Trophoblast cell (in vitro differentiated cells and primary cell): ENCODE results near the gene RSKR.
A peak's percentile ranks its signal among the peaks of the same experiment; 100 is the strongest.
"Not testable (repeated sequence)": the region's sequence is repeated elsewhere in the genome, so short reads cannot be mapped to it uniquely, and the experiment has no call there.

Source experiments
- DNase-seq, 2 donors: peaks; one replicate each; pipeline ENCODE4 v3.0.0-alpha.2; 2016
- H2AFZ ChIP-seq: 2 replicates; pipeline ENCODE4 v1.6.1; 2013; ENCODE audit warnings: low read length, moderate library complexity, mild to moderate bottlenecking; ENCODE audit not compliant: insufficient read depth, poor library complexity
- H2AK5ac ChIP-seq: 2 replicates; pipeline ENCODE4 v1.6.1; 2013; ENCODE audit warnings: mild to moderate bottlenecking, low read length
- H2BK120ac ChIP-seq: 2 replicates; pipeline ENCODE4 v1.6.1; 2013; ENCODE audit warnings: low read length, mild to moderate bottlenecking, moderate library complexity; ENCODE audit not compliant: insufficient read depth, poor library complexity
- H2BK12ac ChIP-seq: 2 replicates; pipeline ENCODE4 v1.6.1; 2013; ENCODE audit warnings: mild to moderate bottlenecking, low read length, moderate library complexity
- H2BK5ac ChIP-seq: 2 replicates; pipeline ENCODE4 v1.6.1; 2013; ENCODE audit warnings: low read length, low read depth, moderate library complexity, mild to moderate bottlenecking; ENCODE audit not compliant: poor library complexity
- H3K14ac ChIP-seq: 2 replicates; pipeline ENCODE4 v1.6.1; 2013; ENCODE audit warnings: mild to moderate bottlenecking, low read length
- H3K18ac ChIP-seq: 2 replicates; pipeline ENCODE4 v1.6.1; 2013; ENCODE audit warnings: mild to moderate bottlenecking, low read length
- H3K23ac ChIP-seq: 2 replicates; pipeline ENCODE4 v1.6.1; 2013; ENCODE audit warnings: low read length
- H3K27ac ChIP-seq: 2 replicates; pipeline ENCODE4 v1.5.1; 2013; ENCODE audit warnings: low read depth, mild to moderate bottlenecking, inconsistent platforms, low read length, moderate library complexity
- H3K27me3 ChIP-seq: 2 replicates; pipeline ENCODE4 v1.6.1; 2013; ENCODE audit warnings: inconsistent platforms, mild to moderate bottlenecking, low read length, moderate library complexity; ENCODE audit not compliant: insufficient read depth
- H3K36me3 ChIP-seq, 2 experiments: 1 replicate in 1 of 2; 2 replicates in 1 of 2; pipeline ENCODE4 v1.6.1; 2013; ENCODE audit warnings: low read length in 2 of 2, mild to moderate bottlenecking in 2 of 2, moderate library complexity in 1 of 2; ENCODE audit not compliant: insufficient read depth in 2 of 2, control insufficient read depth in 1 of 2
- H3K4ac ChIP-seq: 2 replicates; pipeline ENCODE4 v1.6.1; 2013; ENCODE audit warnings: low read depth, mild to moderate bottlenecking, low read length, moderate library complexity
- H3K4me1 ChIP-seq, 2 experiments: 1 replicate in 1 of 2; 2 replicates in 1 of 2; pipeline ENCODE4 v1.6.1; 2013; ENCODE audit warnings: low read length in 2 of 2, mild to moderate bottlenecking in 2 of 2, moderate library complexity in 1 of 2; ENCODE audit not compliant: insufficient read depth in 2 of 2, control insufficient read depth in 1 of 2
- H3K4me2 ChIP-seq: 2 replicates; pipeline ENCODE4 v1.6.1; 2013; ENCODE audit warnings: inconsistent platforms, mild to moderate bottlenecking, low read length, moderate library complexity
- H3K4me3 ChIP-seq: 2 replicates; pipeline ENCODE4 v1.5.1; 2013; ENCODE audit warnings: mild to moderate bottlenecking, low read depth, low read length, inconsistent platforms
- H3K79me1 ChIP-seq: one replicate; pipeline ENCODE4 v1.6.1; 2013; ENCODE audit warnings: low read length
- H3K79me2 ChIP-seq: 2 replicates; pipeline ENCODE4 v1.6.1; 2013; ENCODE audit warnings: low read length, mild to moderate bottlenecking; ENCODE audit not compliant: control insufficient read depth, insufficient read depth, poor library complexity
- H3K9ac ChIP-seq: 2 replicates; pipeline ENCODE4 v1.6.1; 2013; ENCODE audit warnings: mild to moderate bottlenecking, low read length
- H3K9me3 ChIP-seq: 2 replicates; pipeline ENCODE4 v1.6.1; 2013; ENCODE audit warnings: low read depth, mild to moderate bottlenecking, control low read depth, inconsistent platforms, low read length; ENCODE audit not compliant: insufficient read depth
- H4K12ac ChIP-seq: 2 replicates; pipeline ENCODE4 v1.6.1; 2013; ENCODE audit warnings: low read depth, mild to moderate bottlenecking, low read length, moderate library complexity
- H4K8ac ChIP-seq: 2 replicates; pipeline ENCODE4 v1.6.1; 2013; ENCODE audit warnings: low read depth, mild to moderate bottlenecking, low read length, moderate library complexity
- H4K91ac ChIP-seq: one replicate; pipeline ENCODE4 v1.6.1; 2013; ENCODE audit warnings: low read depth, mild to moderate bottlenecking, low read length, moderate library complexity
- WGBS: extraction: QIAGEN DNeasy Blood & Tissue Kit; methylation state at CpG from one replicate; pipeline ENCODE4 v1.1.7; 2013; ENCODE audit warnings: missing lambda C conversion rate; ENCODE audit not compliant: insufficient read length, insufficient coverage; ENCODE audit errors: extremely low coverage; 5-methylcytosine and 5-hydroxymethylcytosine counted together

Gene RSKR

DNA sequence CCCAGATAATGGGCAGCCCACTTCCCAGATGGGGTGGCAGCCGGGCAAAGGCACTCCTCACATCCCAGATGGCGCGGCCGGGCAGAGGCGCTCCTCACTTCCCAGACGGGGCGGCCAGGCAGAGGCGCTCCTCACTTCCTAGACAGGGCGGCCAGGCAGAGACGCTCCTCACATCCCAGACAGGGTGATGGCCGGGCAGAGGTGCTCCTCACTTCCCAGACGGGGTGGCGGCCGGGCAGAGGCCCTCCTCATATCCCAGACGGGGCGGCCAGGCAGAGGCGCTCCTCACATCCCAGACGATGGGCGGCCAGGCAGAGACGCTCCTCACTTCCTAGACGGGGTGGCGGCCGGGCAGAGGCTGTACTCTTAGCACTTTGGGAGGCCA lies 45.5 kb upstream of the RSKR start:
- not testable (repeated sequence) for H2AFZ ChIP-seq, H3K27me3 ChIP-seq, H4K91ac ChIP-seq, H4K8ac ChIP-seq, H3K9ac ChIP-seq, H3K27ac ChIP-seq, H2BK5ac ChIP-seq, H3K4me3 ChIP-seq, H3K79me1 ChIP-seq, H3K14ac ChIP-seq, DNase-seq, H4K12ac ChIP-seq, H3K18ac ChIP-seq, H2AK5ac ChIP-seq, H3K4me2 ChIP-seq, H3K4me1 ChIP-seq, H2BK12ac ChIP-seq, H3K4ac ChIP-seq, H2BK120ac ChIP-seq, H3K23ac ChIP-seq
- WGBS = no CpG with 5 or more reads among the region's 23 CpGs
- H3K9me3 ChIP-seq = peaks cover 13% of the 10 kb centered on the region
- peaks cover 10% of the 10 kb centered on the region for H3K79me2 ChIP-seq
- H3K36me3 ChIP-seq = peaks cover 29 to 30% of the 10 kb centered on the region in 2 experiments

DNA sequence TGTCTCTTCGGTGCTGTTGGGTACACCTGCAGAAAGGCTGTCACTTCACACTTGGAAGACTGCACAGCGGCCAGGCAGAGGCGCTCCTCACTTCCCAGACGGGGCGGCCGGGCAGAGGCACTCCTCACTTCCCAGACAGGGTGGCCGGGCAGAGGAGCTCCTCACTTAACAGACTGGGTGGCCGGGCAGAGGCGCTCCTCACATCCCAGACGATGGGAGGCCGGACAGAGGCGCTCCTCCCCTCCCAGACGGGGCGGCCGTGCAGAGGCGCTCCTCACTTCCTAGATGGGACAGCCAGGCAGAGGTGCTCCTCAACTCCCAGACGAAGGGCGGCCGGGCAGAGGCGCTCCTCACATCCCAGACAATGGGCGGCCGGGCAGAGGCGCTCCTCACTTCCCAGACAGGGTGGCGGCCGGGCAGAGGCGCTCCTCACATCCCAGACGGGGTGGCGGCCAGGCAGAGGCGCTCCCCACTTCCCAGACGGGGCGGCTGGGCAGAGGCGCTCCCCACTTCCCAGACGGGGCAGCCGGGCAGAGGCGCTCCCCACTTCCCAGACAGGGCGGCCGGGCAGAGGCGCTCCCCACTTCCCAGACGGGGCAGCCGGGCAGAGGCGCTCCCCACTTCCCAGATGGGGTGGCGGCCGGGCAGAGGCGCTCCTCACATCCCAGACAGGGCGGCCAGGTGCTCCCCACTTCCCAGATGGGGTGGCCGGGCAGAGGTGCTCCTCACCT lies 44.9 kb upstream of the RSKR start:
- H3K4me1 ChIP-seq, H3K27me3 ChIP-seq, H3K9ac ChIP-seq, H4K8ac ChIP-seq, H3K23ac ChIP-seq, H3K79me1 ChIP-seq, H3K4me2 ChIP-seq, H4K91ac ChIP-seq, H3K14ac ChIP-seq, H3K4ac ChIP-seq, H3K27ac ChIP-seq, H2BK120ac ChIP-seq, H3K18ac ChIP-seq, H2AK5ac ChIP-seq, H2BK5ac ChIP-seq, H2BK12ac ChIP-seq, DNase-seq, H4K12ac ChIP-seq, H2AFZ ChIP-seq, H3K4me3 ChIP-seq: not testable (repeated sequence)
- no CpG with 5 or more reads among the region's 46 CpGs for WGBS
- peaks cover 13% of the 10 kb centered on the region for H3K9me3 ChIP-seq
- H3K79me2 ChIP-seq = peaks cover 10% of the 10 kb centered on the region
- H3K36me3 ChIP-seq = peaks cover 30% of the 10 kb centered on the region in 2 experiments

DNA sequence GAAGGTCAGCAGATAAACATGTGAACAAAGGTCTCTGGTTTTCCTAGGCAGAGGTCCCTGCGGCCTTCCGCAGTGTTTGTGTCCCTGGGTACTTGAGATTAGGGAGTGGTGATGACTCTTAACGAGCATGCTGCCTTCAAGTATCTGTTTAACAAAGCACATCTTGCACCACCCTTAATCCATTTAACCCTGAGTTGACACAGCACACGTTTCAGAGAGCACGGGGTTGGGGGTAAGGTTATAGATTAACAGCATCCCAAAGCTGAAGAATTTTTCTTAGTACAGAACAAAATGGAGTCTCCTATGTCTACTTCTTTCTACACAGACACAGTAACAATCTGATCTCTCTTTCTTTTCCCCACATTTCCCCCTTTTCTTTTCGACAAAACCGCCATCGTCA lies 44.4 kb upstream of the RSKR start:
- H3K79me1 ChIP-seq = not testable (repeated sequence)

DNA sequence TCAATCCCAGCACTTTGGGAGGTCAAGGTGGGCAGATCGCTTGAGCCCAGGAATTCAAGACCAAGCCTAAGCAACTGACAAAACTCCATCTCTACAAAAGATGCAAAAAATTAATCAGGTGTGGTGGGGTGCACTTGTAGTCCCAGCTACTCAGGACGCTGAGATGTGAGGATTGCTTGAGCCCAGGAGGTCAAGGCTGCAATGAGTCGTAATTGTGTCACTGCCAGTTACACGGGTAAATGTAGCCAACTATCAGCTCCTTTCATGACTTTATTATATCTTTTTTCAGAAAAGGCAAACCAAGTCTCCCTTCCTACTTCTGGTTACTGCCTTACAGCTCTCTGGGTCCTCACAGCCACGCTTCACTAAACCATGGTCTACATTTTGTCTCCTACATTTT lies 43.8 kb upstream of the RSKR start:
- peaks cover 9% of the 10 kb centered on the region for H3K79me1 ChIP-seq
- H3K79me2 ChIP-seq = peaks cover 10% of the 10 kb centered on the region
- H2BK5ac ChIP-seq = no peak overlapping the region
- no peak for DNase-seq
- H4K8ac ChIP-seq = no peak overlapping the region
- H3K4ac ChIP-seq = peak overlapping the region; percentile 51
- H2BK120ac ChIP-seq = no peak overlapping the region
- H2AFZ ChIP-seq = no peak overlapping the region
- peaks cover 30 to 33% of the 10 kb centered on the region in 2 experiments for H3K36me3 ChIP-seq
- H3K18ac ChIP-seq = no peak overlapping the region
- no peak overlapping the region for H3K27ac ChIP-seq
- no peak overlapping the region for H2BK12ac ChIP-seq
- H3K9me3 ChIP-seq = peaks cover 13% of the 10 kb centered on the region
- no CpG with 5 or more reads among the region's 5 CpGs for WGBS
- H3K9ac ChIP-seq = no peak overlapping the region
- H3K14ac ChIP-seq = no peak overlapping the region
- no peaks in the 10 kb centered on the region for H3K27me3 ChIP-seq
- H3K23ac ChIP-seq = no peak overlapping the region
- no peak overlapping the region for H4K91ac ChIP-seq
- no peak overlapping the region for H4K12ac ChIP-seq
- H3K4me3 ChIP-seq = no peak overlapping the region
- H3K4me1 ChIP-seq = peaks cover 0 to 2% of the 10 kb centered on the region in 2 experiments
- no peak overlapping the region for H3K4me2 ChIP-seq
- H2AK5ac ChIP-seq = no peak overlapping the region

More for the DNA sequence above, 44.4 kb upstream of the RSKR start:
- not testable (repeated sequence) for H3K18ac ChIP-seq, H2BK5ac ChIP-seq, H4K12ac ChIP-seq, H3K27ac ChIP-seq, H3K4me1 ChIP-seq, H4K8ac ChIP-seq, H3K23ac ChIP-seq, DNase-seq, H3K4ac ChIP-seq, H2AK5ac ChIP-seq, H3K4me3 ChIP-seq, H2BK12ac ChIP-seq, H2BK120ac ChIP-seq, H3K14ac ChIP-seq, H4K91ac ChIP-seq, H3K9ac ChIP-seq, H3K27me3 ChIP-seq, H3K4me2 ChIP-seq, H2AFZ ChIP-seq
- peaks cover 10% of the 10 kb centered on the region for H3K79me2 ChIP-seq
- H3K9me3 ChIP-seq = peaks cover 13% of the 10 kb centered on the region
- no CpG with 5 or more reads among the region's 8 CpGs for WGBS
- peaks cover 30 to 33% of the 10 kb centered on the region in 2 experiments for H3K36me3 ChIP-seq
